ENCODE measurements around the gene NEDD8. TPM values are rescaled to one million over a fixed set of nuclear protein-coding genes. Genes with fewer than 3 reads are reported as not detected.
A peak's percentile ranks its signal among the peaks of the same experiment; 100 is the strongest.

Gene NEDD8
- total and polyA plus RNA-seq, 2 donors (not counting 1 experiment from before 2014, with no cell fraction given), result 145 to 441 TPM

- Histone ChIP-seq H3K9ac (ENCODE audit: insufficient read depth, low read length) (no peak overlapping the region), H3K4me3 (replicated peaks in 1 of 4; ENCODE audit: control extremely low read depth in 1 of 4, insufficient read depth in 1 of 4, low read depth in 3 of 4, low read length in 4 of 4) (no peak overlapping the region), H3K9me3 (ENCODE audit: control insufficient read depth, insufficient read depth, low read depth, low read length) (no peaks in the 10 kb centered on the region), H3K27ac (ENCODE audit: insufficient read depth, low read length) (no peak overlapping the region), H4K20me1 (ENCODE audit: control insufficient read depth, extremely low read depth, insufficient read depth, low read length) (no peaks in the 10 kb centered on the region), H3K36me3 (ENCODE audit: control insufficient read depth, insufficient read depth, low read length) (no peaks in the 10 kb centered on the region), H2AFZ (ENCODE audit: low read length) (no peak overlapping the region), H3K4me1 (ENCODE audit: control insufficient read depth, extremely low read depth, insufficient read depth, low read length) (no peaks in the 10 kb centered on the region), H3K4me2 (ENCODE audit: extremely low read depth, insufficient read depth, low read length) (no peak overlapping the region), H3K27me3 (ENCODE audit: control insufficient read depth, insufficient read depth, low read length) (no peaks in the 10 kb centered on the region), H3K79me2 (ENCODE audit: control insufficient read depth, insufficient read depth, low read length) (no peaks in the 10 kb centered on the region)
- no peak for TF ChIP-seq CTCF (conservative IDR thresholded peaks at IDR 0.05 in 1 of 2, IDR thresholded peaks at IDR 0.05 in 1 of 2; ENCODE audit: low read depth in 1 of 2, low read length in 2 of 2)
- no peak for TF ChIP-seq EZH2 (IDR thresholded peaks at IDR 0.05; ENCODE audit: low read length, missing control alignments)
- DNase-seq (ENCODE audit: low read depth in 2 of 2), result no peak
Observed at GRCh38 chr14:24277071-24277470, 44.9 kb upstream of the NEDD8 start.

GRCh38 chr14:24274101-24274543 is 42.0 kb upstream of the NEDD8 start:
- H3K79me2 ChIP-seq (ENCODE audit: control insufficient read depth, insufficient read depth, low read length), result no peaks in the 10 kb centered on the region
- H4K20me1 ChIP-seq (ENCODE audit: control insufficient read depth, extremely low read depth, insufficient read depth, low read length), result no peaks in the 10 kb centered on the region
- H3K4me1 ChIP-seq (ENCODE audit: control insufficient read depth, extremely low read depth, insufficient read depth, low read length), result no peaks in the 10 kb centered on the region
- no peak overlapping the region for H3K4me2 ChIP-seq (ENCODE audit: extremely low read depth, insufficient read depth, low read length)
- no peak overlapping the region for H3K27ac ChIP-seq (ENCODE audit: insufficient read depth, low read length)
- no peaks in the 10 kb centered on the region for H3K9me3 ChIP-seq (ENCODE audit: control insufficient read depth, insufficient read depth, low read depth, low read length)
- no peak for TF ChIP-seq EZH2 (IDR thresholded peaks at IDR 0.05; ENCODE audit: low read length, missing control alignments)
- no peak for TF ChIP-seq CTCF (conservative IDR thresholded peaks at IDR 0.05 in 1 of 2, IDR thresholded peaks at IDR 0.05 in 1 of 2; ENCODE audit: low read depth in 1 of 2, low read length in 2 of 2)
- no peak overlapping the region for H3K4me3 ChIP-seq (replicated peaks in 1 of 4; ENCODE audit: control extremely low read depth in 1 of 4, insufficient read depth in 1 of 4, low read depth in 3 of 4, low read length in 4 of 4)
- H3K27me3 ChIP-seq (ENCODE audit: control insufficient read depth, insufficient read depth, low read length), result no peaks in the 10 kb centered on the region
- no peak overlapping the region for H3K9ac ChIP-seq (ENCODE audit: insufficient read depth, low read length)
- peaks cover 2% of the 10 kb centered on the region for H3K36me3 ChIP-seq (ENCODE audit: control insufficient read depth, insufficient read depth, low read length)
- peak in 1 of 2 donors; percentile 19 for DNase-seq (ENCODE audit: low read depth in 2 of 2)
- no peak overlapping the region for H2AFZ ChIP-seq (ENCODE audit: low read length)

- Histone ChIP-seq H2AFZ (ENCODE audit: low read length) (no peak overlapping the region), H3K4me2 (ENCODE audit: extremely low read depth, insufficient read depth, low read length) (no peak overlapping the region), H3K27me3 (ENCODE audit: control insufficient read depth, insufficient read depth, low read length) (no peaks in the 10 kb centered on the region), H4K20me1 (ENCODE audit: control insufficient read depth, extremely low read depth, insufficient read depth, low read length) (no peaks in the 10 kb centered on the region), H3K27ac (ENCODE audit: insufficient read depth, low read length) (no peak overlapping the region), H3K4me1 (ENCODE audit: control insufficient read depth, extremely low read depth, insufficient read depth, low read length) (no peaks in the 10 kb centered on the region), H3K4me3 (replicated peaks in 1 of 4; ENCODE audit: control extremely low read depth in 1 of 4, insufficient read depth in 1 of 4, low read depth in 3 of 4, low read length in 4 of 4) (no peak overlapping the region), H3K36me3 (ENCODE audit: control insufficient read depth, insufficient read depth, low read length) (peaks cover 2% of the 10 kb centered on the region), H3K9ac (ENCODE audit: insufficient read depth, low read length) (no peak overlapping the region), H3K79me2 (ENCODE audit: control insufficient read depth, insufficient read depth, low read length) (no peaks in the 10 kb centered on the region), H3K9me3 (ENCODE audit: control insufficient read depth, insufficient read depth, low read depth, low read length) (no peaks in the 10 kb centered on the region)
- TF ChIP-seq EZH2 (IDR thresholded peaks at IDR 0.05; ENCODE audit: low read length, missing control alignments) (no peak), CTCF (conservative IDR thresholded peaks at IDR 0.05 in 1 of 2, IDR thresholded peaks at IDR 0.05 in 1 of 2; ENCODE audit: low read depth in 1 of 2, low read length in 2 of 2) (peak in 1 of 2 donors; percentile 1)
- no peak for DNase-seq (ENCODE audit: low read depth in 2 of 2)
Observed at GRCh38 chr14:24273422-24273998, 41.3 kb upstream of the NEDD8 start.

All from fibroblast of lung (primary cell).